MG63 (cell line): ENCODE data around the gene SUPT3H. TPM values are rescaled to one million over a fixed set of nuclear protein-coding genes. Genes with fewer than 3 reads are reported as not detected.

Experiments used
- DNase-seq: peaks from one replicate; pipeline ENCODE4 v3.0.0-alpha.2; 2020
- H3K27me3 ChIP-seq: fragments of 250-450 bp; sonication (Bioruptor Pico); 2 replicates; pipeline ENCODE4 v1.5.1; 2020; ENCODE audit warnings: mild to moderate bottlenecking, moderate library complexity
- H3K36me3 ChIP-seq: fragments of 250-450 bp; sonication (Bioruptor Pico); 2 replicates; pipeline ENCODE4 v1.5.1; 2020; ENCODE audit warnings: mild to moderate bottlenecking, moderate library complexity
- H3K4me3 ChIP-seq: fragments of 250-450 bp; sonication (Bioruptor Pico); 2 replicates; pipeline ENCODE4 v1.5.1; 2020; ENCODE audit warnings: mild to moderate bottlenecking, moderate library complexity
- H3K9me3 ChIP-seq: fragments of 250-450 bp; sonication (Bioruptor Pico); 2 replicates; pipeline ENCODE4 v1.5.1; 2020; ENCODE audit warnings: mild to moderate bottlenecking, moderate library complexity
- total RNA-seq: library from RNA; depleted of rRNA; stranded (reverse); fragments of >200 nt; shearing (Covaris generic); gene quantifications from 2 replicates; pipeline ENCODE4 v1.2.3, GENCODE V29; 2014; ENCODE audit warnings: low replicate concordance

The SUPT3H gene
- total RNA-seq, 1 experiment from 2014 or later, result not detected

GRCh38 chr6:45364466-45364865 is 13.3 kb downstream of the SUPT3H start:
- Histone ChIP-seq H3K27me3 (no peaks in the 10 kb centered on the region), H3K36me3 (no peaks in the 10 kb centered on the region), H3K4me3 (no peak overlapping the region), H3K9me3 (no peaks in the 10 kb centered on the region)
- no peak for DNase-seq

- Histone ChIP-seq H3K36me3 (no peaks in the 10 kb centered on the region), H3K27me3 (no peaks in the 10 kb centered on the region), H3K9me3 (no peaks in the 10 kb centered on the region), H3K4me3 (no peak overlapping the region)
- no peak for DNase-seq
These were observed 24.1 kb downstream of the SUPT3H start for GRCh38 chr6:45353654-45354053.

GRCh38 chr6:45351667-45352066 is 26.1 kb downstream of the SUPT3H start:
- no peaks in the 10 kb centered on the region for H3K27me3 ChIP-seq
- no peaks in the 10 kb centered on the region for H3K9me3 ChIP-seq
- no peaks in the 10 kb centered on the region for H3K36me3 ChIP-seq
- no peak for DNase-seq
- H3K4me3 ChIP-seq, result no peak overlapping the region

DNA sequence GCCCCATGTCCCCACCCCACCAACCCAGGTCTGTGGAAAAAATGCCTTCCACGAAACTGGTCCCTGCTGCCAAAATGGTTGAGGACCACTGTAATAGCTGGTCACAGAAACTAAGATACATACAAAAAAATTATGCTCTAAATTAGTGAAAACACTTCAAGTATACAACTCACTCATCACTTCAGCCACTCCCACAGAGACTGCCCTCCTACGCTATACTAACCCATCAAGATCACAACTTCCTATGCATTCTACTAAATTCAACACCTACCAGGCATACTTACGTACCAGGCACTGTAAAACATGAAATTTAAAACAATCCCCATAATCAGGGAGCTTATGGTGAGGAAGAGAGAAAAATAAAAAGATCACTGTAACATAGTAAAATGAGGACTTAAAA is 26.7 kb downstream of the SUPT3H start:
- DNase-seq, result no peak
- Histone ChIP-seq H3K9me3 (no peaks in the 10 kb centered on the region), H3K27me3 (no peaks in the 10 kb centered on the region), H3K36me3 (no peaks in the 10 kb centered on the region), H3K4me3 (no peak overlapping the region)

DNA sequence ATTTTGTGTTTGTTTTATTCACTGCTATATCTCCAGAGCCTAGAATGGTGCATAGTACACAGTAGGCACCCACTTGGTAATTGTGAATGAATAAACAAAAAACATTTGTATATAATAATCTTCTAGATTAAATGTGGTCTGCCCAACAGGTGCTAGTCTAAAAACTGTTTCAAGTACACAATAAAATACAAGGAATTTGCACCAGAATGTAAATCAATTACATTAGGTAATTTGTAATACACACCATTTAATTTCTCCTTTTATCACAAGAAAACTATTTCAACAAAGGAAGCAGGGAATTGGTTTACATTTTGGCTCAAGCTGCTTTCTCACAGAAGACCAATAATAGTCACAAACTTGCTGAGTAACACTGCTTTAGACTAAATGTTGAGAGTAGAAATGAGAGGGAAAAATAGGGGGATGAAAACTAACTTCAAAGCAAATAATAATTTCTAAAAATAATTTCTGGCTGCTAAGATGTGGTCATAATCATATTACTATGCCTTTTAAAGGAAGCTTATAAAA is 27.5 kb downstream of the SUPT3H start:
- no peaks in the 10 kb centered on the region for H3K27me3 ChIP-seq
- H3K36me3 ChIP-seq, result no peaks in the 10 kb centered on the region
- H3K9me3 ChIP-seq, result no peaks in the 10 kb centered on the region
- H3K4me3 ChIP-seq, result no peak overlapping the region
- DNase-seq, result no peak

DNA sequence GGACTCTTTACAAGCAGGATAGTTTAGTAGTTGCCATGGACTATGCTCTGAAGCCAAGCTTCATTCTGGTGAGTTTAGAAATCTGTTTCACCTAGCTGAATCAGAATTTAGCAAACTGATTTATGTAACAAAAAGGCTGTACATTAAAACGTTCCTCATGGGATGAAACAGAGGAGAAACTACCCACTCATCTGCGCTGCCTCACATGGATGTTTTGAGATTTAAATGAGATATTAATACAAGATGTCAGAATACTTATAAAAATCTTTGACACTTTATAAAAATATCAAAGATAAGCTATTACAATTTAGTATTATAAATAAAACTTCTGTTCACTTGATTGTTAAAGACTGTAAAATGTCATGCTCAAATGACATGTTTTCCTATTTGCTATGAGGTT is 32.8 kb downstream of the SUPT3H start:
- DNase-seq, result no peak
- H3K27me3 ChIP-seq, result no peaks in the 10 kb centered on the region
- H3K9me3 ChIP-seq, result no peaks in the 10 kb centered on the region
- no peak overlapping the region for H3K4me3 ChIP-seq
- H3K36me3 ChIP-seq, result no peaks in the 10 kb centered on the region

DNA sequence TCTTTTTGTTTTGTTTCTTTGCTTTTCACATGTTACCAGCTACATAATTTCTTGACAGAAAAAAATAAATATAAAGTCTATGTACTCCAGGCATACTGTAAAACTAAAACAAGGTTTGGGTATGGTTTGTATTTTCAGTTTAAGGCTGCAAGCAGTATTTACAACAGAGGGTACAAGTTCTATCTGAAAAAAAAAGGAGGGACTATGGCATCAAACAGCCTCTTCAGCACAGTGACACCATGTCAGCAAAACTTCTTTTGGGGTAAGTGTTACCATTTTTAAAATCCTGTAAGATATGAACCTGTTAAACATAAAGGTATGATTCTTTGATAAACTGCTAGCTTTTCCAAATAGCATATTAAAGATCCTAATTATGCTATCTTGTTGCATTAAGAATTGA is 49.2 kb downstream of the SUPT3H start:
- DNase-seq, result no peak
- no peaks in the 10 kb centered on the region for H3K36me3 ChIP-seq
- no peaks in the 10 kb centered on the region for H3K9me3 ChIP-seq
- H3K27me3 ChIP-seq, result no peaks in the 10 kb centered on the region
- H3K4me3 ChIP-seq, result no peak overlapping the region

DNA sequence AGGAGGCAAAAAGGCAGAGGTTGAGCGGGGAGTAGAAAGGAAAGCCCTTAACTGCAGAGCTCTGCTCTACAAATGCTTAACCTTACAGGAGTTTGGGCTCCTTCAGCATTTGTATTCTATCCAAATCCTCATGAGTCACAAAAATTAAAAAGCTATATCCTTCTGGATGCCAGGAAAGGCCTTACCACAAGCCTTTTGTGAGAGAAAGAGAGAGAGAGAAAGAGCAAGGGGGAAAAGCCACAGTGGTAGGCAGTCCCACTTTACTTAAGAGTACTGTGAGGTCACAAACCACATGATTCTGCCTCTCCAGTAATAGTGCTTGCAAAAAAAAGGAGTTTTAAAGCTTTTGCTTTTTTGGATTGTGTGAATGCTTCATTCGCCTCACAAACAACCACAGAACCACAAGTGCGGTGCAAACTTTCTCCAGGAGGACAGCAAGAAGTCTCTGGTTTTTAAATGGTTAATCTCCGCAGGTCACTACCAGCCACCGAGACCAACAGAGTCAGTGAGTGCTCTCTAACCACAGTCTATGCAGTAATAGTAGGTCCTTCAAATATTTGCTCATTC is 49.7 kb downstream of the SUPT3H start, which contains the start of gene RUNX2:
TSS of gene RUNX2 (plus strand) at position 375 of the 567 bp plus-strand sequence. CDS start 397 bp downstream, outside the sequence.
- H3K4me3 ChIP-seq, result no peak within 1 kb of the TSS
- no peaks in the 10 kb centered on the region for H3K9me3 ChIP-seq
- no peaks in the 10 kb centered on the region for H3K27me3 ChIP-seq
- DNase-seq, result peak; percentile 21
- no peaks in the 10 kb centered on the region for H3K36me3 ChIP-seq

DNA sequence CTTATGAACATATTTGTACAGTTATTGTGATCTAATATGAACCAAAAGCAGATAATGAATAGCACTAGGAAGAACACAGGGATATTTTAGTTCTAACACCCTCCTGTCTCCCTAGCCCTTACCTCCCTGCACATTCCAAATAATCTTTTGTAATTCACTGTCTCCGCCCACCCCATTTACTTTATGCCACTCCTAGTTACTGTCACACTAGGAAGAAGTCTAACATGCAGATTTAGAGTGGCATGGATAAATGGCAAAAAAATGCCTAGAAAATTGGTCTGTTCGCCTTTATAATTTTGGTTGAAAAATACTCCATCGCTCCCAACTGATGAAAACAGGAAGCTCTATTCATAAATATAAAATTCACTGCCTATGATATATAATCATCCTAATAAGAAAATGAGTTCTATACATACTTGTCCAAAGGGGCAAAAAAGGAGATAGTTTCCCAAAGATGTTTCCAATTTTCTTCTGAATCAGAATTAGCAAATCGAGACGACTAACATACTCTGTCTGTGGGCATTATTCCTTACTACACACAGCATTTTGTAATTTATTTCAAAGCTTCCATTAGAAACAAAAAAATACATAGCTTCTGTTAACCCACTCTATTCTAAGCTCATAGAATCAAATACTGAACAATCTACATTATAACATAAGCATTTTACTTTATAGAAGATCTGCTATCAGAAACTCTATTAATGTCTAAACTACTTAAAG is 50.9 kb downstream of the SUPT3H start:
- no peak for DNase-seq

GRCh38 chr6:45323656-45324224 is 54.0 kb downstream of the SUPT3H start:
- no peaks in the 10 kb centered on the region for H3K27me3 ChIP-seq
- no peak for DNase-seq
- H3K9me3 ChIP-seq, result no peaks in the 10 kb centered on the region
- no peak overlapping the region for H3K4me3 ChIP-seq
- no peaks in the 10 kb centered on the region for H3K36me3 ChIP-seq

More for the DNA sequence above, 50.9 kb downstream of the SUPT3H start:
- Histone ChIP-seq H3K4me3 (no peak overlapping the region), H3K36me3 (no peaks in the 10 kb centered on the region), H3K27me3 (no peaks in the 10 kb centered on the region), H3K9me3 (no peaks in the 10 kb centered on the region)

GRCh38 chr6:45320349-45320748 is 57.4 kb downstream of the SUPT3H start:
- no peak overlapping the region for H3K4me3 ChIP-seq
- H3K9me3 ChIP-seq, result no peaks in the 10 kb centered on the region
- no peak for DNase-seq
- H3K36me3 ChIP-seq, result no peaks in the 10 kb centered on the region
- H3K27me3 ChIP-seq, result no peaks in the 10 kb centered on the region

DNA sequence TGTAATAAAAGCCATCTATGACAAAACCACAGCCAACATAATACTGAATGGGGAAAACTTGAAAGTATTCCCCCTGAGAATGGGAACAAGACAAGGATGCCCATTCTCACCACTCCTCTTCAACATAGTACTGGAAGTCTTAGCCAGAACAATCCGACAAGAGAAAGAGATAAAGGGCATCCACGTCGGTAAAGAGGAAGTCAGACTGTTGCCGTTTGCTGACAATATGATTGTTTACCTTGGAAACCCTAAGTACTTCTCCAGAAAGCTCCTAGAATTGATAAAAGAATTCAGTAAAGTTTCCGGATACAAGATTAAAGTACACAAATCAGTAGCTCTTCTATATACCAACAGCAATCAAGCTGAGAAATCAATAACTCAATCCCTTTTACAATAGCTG is 63.6 kb downstream of the SUPT3H start:
- no peak for DNase-seq
- Histone ChIP-seq H3K36me3 (no peaks in the 10 kb centered on the region), H3K9me3 (no peaks in the 10 kb centered on the region), H3K27me3 (no peaks in the 10 kb centered on the region), H3K4me3 (no peak overlapping the region)

DNA sequence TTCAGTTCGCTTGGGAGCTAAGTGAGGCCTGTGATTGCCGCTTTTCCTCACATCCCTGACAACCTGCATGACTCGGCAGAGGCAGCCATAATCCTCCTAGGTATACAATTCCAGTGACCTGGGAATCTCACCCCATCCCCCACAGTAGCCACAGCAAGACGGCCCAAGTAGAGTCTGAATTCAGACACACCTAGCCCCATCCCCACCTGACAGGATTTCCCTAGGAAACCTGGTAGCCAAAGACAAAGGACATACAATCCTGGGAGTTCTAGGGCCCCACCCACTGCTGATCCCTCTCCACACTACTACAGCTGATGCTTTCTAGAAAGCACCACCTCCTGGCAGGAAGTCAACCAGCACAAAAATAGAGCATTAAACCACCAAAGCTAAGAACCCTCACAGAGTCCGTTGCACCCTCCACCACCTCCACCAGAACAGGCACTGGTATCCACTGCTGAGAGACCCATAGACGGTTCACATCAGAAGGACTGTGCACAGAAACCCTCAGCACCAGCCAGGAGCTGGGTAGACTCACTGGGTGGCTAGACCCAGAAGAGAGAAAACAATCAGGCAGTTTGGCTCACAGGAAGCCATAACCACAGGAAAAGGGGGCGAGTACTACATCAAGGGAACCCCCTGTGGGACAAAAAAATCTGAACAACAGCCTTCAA is 67.5 kb downstream of the SUPT3H start:
- H3K4me3 ChIP-seq, result no peak overlapping the region
- no peaks in the 10 kb centered on the region for H3K9me3 ChIP-seq
- H3K36me3 ChIP-seq, result no peaks in the 10 kb centered on the region

DNA sequence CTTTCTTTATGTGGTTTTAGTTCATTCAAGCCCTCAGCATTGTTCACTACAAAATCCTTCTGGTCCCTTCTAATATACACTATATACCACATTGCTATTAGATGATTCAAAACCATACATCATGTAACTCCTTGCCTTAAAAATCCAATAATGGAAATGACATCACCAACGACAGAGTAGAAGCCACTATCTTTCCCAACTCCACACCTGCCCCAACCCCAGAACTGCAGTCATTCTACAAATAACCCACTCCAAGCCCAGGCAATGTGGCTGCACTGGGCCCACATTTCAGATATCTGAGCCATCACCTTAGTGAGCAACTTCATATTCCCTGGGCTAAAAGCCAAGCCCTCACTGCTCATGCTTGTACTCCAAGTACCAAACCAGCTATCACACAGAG is 72.2 kb downstream of the SUPT3H start:
- Histone ChIP-seq H3K27me3 (no peaks in the 10 kb centered on the region), H3K4me3 (no peak overlapping the region), H3K36me3 (no peaks in the 10 kb centered on the region), H3K9me3 (no peaks in the 10 kb centered on the region)
- DNase-seq, result no peak

More for the DNA sequence above, 67.5 kb downstream of the SUPT3H start:
- no peak for DNase-seq
- H3K27me3 ChIP-seq, result no peaks in the 10 kb centered on the region

GRCh38 chr6:45302832-45303231 is 74.9 kb downstream of the SUPT3H start:
- no peak for DNase-seq
- no peaks in the 10 kb centered on the region for H3K9me3 ChIP-seq
- no peak overlapping the region for H3K4me3 ChIP-seq
- H3K36me3 ChIP-seq, result no peaks in the 10 kb centered on the region
- no peaks in the 10 kb centered on the region for H3K27me3 ChIP-seq

GRCh38 chr6:45301348-45302142 is 76.2 kb downstream of the SUPT3H start:
- Histone ChIP-seq H3K36me3 (no peaks in the 10 kb centered on the region), H3K4me3 (no peak overlapping the region), H3K27me3 (no peaks in the 10 kb centered on the region), H3K9me3 (no peaks in the 10 kb centered on the region)
- no peak for DNase-seq
